GM18873 (cell line): Measurements from ENCODE around the gene NAP1L1.

Source experiments
- ATAC-seq: cut with Tn5 transposase; IDR thresholded peaks from one replicate; pipeline ENCODE4 v1.9.1; 2021; ENCODE audit warnings: mild to moderate bottlenecking, moderate library complexity, moderate number of reproducible peaks; ENCODE audit not compliant: unreplicated experiment, low FRiP score

Gene NAP1L1

DNA sequence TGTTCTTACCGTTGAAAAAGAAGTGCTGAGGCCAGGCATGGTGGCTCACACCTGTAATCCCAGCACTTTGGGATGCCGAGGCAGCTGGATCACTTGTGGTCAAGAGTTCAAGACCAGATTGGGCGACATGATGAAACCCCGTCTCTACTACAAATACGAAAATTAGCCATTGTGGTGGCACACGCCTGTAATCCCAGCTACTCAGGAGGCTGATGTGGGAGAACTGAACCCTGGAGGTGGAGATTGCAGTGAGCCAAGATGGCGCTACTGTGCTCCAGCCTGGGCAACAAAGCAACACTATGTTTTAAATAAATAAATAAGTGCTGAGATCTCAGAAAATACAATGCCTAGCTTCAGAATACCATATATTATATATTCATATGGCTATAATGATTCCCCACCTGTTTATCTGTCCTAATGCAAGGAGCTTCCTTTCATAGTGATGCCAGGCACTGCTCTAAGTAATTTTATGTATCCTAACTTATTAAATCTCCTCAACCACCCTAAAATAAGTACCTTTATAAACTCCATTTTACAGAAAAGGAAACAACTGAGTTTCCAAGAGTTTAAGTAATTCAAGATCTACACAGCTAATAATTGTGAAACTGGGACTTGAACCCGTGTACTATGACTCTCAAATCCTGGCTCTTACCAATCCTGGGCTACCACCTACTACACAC, 60.2 kb downstream of the NAP1L1 start:
- ATAC-seq = no peak

DNA sequence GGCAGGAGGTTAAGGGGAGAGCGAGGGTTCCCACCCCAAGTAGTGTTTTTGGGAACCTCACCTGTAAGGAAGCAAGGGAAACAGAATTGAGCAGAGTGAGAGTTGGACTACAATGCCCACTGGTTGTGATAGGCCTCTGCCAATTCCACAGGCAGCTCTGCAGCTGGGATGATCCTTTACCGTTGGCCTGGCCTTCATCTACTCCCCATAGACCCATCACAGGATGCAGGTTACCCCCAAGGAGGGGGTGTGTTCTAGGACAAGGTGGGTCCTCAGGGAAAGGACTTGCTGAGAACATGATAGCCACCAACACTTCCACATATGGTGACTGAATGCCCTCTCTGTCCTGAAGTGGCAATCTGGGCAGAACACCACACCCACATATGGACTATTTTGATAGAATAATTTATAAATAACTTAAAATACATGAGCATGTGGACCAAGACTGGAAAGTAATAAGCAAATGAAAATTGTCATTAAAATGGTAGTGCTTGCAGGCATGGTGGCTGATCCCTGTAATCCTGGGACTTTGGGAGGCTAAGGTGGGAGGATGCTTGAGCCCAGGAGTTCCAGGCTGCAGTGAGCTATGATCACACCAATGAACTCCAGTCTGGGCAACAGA, 61.3 kb downstream of the NAP1L1 start:
- no peak for ATAC-seq

- no peak for ATAC-seq
Observed at GRCh38 chr12:76022506-76022905, 62.0 kb downstream of the NAP1L1 start.

DNA sequence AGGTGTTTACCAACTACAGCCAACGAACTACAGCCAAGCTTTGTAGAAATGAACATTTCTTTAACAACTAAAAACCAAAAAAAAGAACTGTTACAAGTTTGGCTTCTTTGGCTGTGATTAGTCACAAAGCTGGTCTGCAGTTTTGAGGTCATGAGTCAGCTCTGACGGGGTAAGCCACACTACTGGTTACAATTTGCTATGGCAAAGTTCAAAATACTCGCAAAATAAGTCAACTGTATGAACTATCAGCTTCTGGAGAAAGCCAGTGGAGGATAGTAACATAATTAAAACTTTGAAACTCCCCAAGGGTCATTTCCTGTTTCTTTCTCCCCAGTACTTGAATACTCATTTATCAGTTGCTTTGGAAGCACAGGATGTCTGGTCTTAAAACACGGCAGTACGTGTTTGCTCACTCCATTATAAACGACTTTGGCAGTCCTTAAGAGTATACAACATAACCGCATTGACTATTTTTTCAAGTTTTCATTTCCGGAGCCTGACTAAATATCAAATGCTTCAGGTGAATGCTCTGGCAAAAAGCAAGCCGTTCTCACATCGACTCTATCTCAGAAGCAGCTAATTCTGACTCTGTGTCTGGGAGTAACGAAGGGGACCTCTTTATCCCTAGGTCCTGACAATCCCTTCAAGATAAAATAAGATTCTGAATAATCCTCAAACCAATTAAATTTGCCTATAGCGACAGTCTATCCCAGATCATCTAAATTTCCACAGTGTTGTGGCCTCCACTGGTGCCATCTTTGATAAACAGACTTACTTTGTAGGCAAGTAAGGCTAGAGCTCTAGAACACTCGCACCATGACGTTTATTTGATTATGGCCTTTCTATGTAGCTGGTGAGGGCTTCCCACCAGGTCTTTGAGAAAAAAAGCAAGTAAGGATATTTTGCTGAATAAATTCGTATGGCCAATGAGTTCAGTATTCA, 63.5 kb downstream of the NAP1L1 start:
- ATAC-seq = peak; percentile 39

DNA sequence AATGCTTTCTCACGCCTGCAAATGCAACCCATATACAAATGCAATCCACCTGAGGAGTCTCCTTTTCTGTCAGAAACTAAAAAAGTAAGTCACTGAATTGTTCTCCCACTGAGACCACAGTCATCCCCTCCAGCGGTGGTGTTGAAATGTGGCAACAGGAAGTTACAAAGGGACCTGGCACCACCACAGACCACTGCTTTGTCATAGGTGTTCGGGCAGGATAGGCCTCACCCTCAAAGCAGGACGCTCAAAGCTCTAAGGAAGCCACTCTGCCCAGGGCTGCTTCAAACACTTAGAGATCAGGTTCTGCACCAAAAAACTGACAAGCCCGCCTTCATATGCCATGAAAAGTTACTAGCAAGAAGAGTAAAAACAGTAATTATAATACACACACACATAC, 64.2 kb downstream of the NAP1L1 start:
- peak; percentile 57 for ATAC-seq

DNA sequence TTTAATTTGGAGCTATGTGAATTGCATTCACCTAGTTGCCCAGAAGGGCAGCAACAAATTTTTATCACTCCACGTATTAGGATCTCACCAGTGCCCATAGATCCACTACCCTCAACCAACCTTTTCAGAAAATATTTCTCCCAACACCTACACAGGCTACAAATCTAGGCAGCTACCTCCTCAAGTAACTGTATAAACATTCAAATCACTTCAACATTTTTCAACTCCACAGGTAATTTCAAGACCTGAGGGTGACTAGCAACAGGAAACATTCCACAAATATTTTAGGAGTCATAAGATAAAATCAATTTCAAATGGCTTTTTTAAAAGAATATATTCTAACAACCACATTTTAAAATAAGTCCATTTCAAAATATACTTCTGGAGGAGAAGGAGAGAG, 65.8 kb downstream of the NAP1L1 start:
- no peak for ATAC-seq

DNA sequence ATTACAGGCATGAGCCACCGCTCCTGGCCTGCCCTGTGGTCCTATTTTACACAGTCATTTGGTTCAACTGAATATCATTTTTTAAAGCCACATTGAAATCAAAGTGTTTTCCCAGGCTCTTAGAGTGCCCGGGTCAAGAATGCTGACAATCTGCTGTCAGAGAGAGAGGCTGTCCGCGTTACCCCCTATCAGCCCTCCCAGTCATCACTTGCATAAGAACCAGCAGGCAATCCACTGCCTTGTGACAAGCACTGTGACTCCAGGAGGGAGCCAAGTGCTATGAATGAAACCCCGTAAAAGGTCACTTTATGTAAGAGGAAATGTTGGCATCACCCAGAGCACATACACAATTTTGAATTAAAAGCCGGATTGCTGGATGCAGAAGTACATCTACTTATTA, 66.4 kb downstream of the NAP1L1 start:
- no peak for ATAC-seq

DNA sequence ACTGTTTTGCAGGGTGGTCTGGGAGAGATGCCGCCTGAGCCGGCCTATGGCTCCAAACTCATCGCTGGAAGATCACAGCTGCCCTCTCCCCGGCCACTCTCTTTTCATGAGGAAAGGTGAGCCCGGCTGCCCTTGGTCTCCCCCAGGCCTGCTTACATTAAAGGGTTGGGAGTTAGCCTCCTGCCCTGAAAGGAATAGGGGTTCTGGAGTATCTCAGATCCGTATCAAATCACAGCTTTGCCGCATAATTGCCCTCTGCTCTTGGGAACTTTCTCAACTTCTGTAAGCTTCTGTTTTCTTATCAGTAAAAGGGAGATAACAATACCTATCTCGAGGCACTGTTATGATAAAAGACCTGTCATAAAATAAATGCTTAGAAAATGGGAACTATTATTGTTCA, 70.5 kb downstream of the NAP1L1 start:
- no peak for ATAC-seq

DNA sequence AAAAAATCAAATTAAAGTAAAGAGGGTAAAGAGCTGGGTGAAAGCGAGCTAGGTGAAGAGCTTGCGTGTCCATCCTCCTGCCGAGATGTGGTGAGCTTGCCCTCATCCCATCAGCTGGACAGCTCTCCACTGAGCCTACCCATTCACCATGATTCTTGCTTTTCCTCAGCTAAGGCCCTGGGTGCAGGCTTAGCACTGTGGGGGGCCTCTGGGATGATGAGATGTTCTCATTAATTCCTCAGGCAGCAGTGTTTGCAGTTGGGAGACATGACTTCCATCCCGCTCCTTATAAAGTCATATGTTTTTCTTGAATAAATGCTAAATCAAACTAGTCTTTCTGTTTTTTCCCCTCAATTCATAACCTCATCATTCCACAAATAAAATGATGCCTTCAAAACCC, 70.9 kb downstream of the NAP1L1 start:
- no peak for ATAC-seq

GRCh38 chr12:76012644-76013043, 71.8 kb downstream of the NAP1L1 start:
- no peak for ATAC-seq

DNA sequence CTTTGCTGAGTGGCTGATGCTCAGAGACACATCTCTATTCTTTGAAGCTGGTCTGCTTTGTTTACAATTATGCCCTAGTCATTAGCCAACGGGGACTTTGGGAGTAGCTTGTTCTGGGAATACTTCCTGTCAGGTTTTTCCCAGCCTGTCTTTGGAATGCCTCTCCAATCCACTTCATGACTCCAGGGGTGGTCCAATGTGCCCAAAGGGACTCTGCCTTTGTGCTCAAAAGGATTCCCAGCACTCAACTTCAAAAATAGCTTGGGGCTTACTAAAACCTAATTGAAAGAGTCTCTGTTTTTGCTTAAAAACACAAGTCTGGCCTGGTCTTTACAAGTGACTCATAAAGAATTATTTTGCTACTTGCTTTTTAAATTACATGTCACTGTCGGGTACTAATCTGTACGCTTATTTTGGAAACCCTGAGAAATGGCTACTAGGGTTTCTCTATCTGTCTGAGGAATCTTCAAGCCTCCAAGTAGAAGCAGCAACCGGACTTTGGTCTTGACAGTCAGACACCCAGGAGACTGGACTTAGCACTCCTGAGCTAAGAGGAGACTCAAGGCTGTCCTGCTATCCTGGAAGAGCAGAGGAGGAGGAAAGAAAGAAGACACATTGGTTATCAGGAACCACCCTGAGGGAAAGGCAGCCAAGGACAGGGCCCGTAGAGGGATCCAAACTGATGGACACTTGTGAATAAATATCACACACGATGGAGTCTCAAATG, 73.6 kb downstream of the NAP1L1 start:
- no peak for ATAC-seq

GRCh38 chr12:76008428-76008827, 76.1 kb downstream of the NAP1L1 start:
- ATAC-seq = no peak

DNA sequence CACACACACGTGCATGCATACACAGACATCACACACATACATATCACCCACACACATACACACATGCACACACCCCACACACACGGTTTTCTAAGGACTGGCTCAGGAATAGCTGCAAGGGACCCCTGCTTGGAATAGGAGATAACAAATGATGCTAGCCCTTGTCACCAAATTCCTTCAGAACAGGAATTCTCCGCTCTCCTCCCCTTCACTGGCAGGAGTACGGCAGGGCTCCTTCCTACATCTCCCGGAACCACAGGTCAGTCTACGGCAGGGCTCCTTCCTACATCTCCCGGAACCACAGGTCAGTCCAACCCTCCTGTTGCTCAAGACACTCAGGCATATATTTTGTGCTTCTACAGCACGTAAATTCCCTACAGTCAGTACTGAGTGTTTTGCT, 76.8 kb downstream of the NAP1L1 start:
- ATAC-seq = no peak

DNA sequence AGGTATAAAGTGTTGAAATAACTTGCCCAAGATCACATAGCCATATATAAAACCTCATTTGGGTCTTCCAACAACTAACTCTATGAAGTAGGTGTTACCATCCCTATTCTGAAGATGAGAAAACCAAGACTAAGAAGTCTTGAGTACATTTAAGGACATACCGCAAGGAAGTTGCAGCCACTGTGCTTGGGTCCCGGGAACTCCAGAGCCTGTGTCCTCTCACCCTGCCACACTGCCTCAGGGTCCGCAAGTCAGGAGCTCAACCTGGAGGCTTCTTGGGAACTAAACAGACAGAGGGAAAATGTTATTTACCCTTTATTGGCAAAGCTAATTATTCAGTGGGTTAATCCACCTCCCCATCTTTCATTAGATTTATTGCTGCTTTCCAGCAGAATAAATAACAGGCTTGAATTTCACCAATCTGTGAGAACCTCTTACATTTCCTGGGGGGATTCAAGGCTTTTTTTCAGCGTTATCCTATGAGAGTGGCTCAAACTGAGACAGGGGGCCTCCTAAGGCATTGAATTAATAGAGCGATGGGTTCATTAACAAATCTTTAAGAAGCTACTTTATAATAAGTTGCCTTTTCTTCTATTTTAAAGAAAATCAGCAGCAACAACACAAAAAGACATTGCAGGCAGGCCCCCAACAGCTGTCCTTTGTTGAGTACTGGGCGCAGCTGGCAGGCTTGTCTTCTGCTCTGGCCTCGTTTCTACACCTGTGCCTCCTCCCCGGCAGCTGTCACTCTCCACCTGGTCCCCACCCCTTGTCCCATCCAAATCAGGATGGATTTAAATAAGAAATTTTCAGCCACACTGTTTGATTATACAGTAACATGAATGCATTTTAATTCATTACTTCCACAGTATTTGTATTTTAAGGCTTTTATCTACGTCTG, 78.2 kb downstream of the NAP1L1 start:
- ATAC-seq = no peak

- ATAC-seq = no peak
Observed at GRCh38 chr12:76003355-76003638, 81.2 kb downstream of the NAP1L1 start.

- ATAC-seq = no peak
Observed at GRCh38 chr12:76002598-76003354, 81.7 kb downstream of the NAP1L1 start.

DNA sequence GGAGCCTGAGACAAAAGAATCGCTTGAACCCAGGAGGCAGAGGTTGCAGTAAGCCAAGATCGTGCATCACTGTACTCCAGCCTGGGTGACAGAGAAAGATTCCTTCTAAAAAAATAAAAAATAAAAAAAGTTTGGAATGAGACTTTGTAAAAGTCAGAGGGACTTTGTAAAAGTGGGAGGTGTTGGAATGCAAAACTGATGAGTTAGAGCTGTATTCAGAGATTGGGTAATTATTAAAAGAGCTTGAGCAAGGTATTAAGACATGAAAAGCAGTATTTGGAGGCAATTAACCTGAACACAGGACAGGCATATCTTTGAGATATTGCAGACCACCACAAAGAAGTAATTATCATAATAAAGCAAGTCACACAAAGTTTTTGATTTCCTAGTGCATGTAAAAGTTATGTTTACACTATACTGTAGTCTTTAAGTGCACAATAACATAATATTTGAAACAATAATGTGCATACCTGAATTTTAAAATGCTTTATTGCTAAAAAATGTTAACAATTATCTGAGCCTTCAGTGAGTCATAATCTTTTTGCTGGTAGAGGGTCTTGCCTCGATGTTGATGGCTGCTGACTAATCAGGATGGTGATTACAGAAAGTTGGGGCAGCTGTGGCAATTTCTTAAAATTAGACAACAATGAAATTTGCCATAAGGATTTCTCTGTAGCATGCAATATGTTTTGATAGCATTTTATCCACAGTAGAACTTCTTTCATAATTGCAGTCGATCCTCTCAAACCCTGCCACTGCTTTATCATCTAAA, 86.0 kb downstream of the NAP1L1 start:
- no peak for ATAC-seq

- ATAC-seq = no peak
Observed at GRCh38 chr12:75997658-75998057, 86.8 kb downstream of the NAP1L1 start.
